ENCODE measurements around the gene FMNL2. TPM values are rescaled to one million over a fixed set of nuclear protein-coding genes. Genes with fewer than 3 reads are reported as not detected.

The FMNL2 gene
- total RNA-seq, 1 experiment from 2014 or later, result 29.0 TPM

GRCh38 chr2:152600051-152600657 is 265.2 kb downstream of the FMNL2 start:
- intact Hi-C loops (cut with micrococcal nuclease; ENCODE audit: unreplicated experiment), result no loop called here

GRCh38 chr2:152600697-152601096 is 265.7 kb downstream of the FMNL2 start:
- no TSS peak for BruUV-seq (replicated peaks)
- DNase-seq, result peak in 1 of 2 experiments; percentile 32
- Histone ChIP-seq H3K9me3 (ENCODE audit: insufficient read depth, low read depth) (no peaks in the 10 kb centered on the region), H3K27ac (no peak overlapping the region), H3K4me2 (no peak overlapping the region), H3F3A (ENCODE audit: insufficient read depth, low read depth) (no peaks in the 10 kb centered on the region), H3K36me3 (ENCODE audit: low read depth) (no peaks in the 10 kb centered on the region), H4K20me1 (ENCODE audit: insufficient read depth) (no peaks in the 10 kb centered on the region), H3K79me2 (ENCODE audit: low read depth) (no peaks in the 10 kb centered on the region), H3K4me1 (replicated peaks; ENCODE audit: insufficient read depth) (no peaks in the 10 kb centered on the region), H3K4me3 (no peak overlapping the region), H2AFZ (no peak overlapping the region), H3K27me3 (ENCODE audit: insufficient read depth, low read depth) (no peaks in the 10 kb centered on the region), H3K9me2 (ENCODE audit: insufficient read depth) (no peaks in the 10 kb centered on the region)
- intact Hi-C loops (cut with micrococcal nuclease; ENCODE audit: unreplicated experiment), result no loop called here
- TF ChIP-seq EZH2 (IDR thresholded peaks at IDR 0.05; ENCODE audit: low read depth) (no peak), CTCF (conservative IDR thresholded peaks at IDR 0.05) (no peak)
- ChIA-PET POLR2A (ENCODE audit: unreplicated experiment) (interaction anchor here (0.7 kb wide), 2 partner anchors 236 to 269 kb away, joined by 12 read pairs; no protein-coding TSS in a partner anchor), CTCF (no interaction called here)

More at GRCh38 chr2:152600051-152600657, 265.2 kb downstream of the FMNL2 start:
- no peaks in the 10 kb centered on the region for H3K36me3 ChIP-seq (ENCODE audit: low read depth)
- no peaks in the 10 kb centered on the region for H3F3A ChIP-seq (ENCODE audit: insufficient read depth, low read depth)
- no peak overlapping the region for H3K27ac ChIP-seq
- H3K4me1 ChIP-seq (replicated peaks; ENCODE audit: insufficient read depth), result no peaks in the 10 kb centered on the region
- H3K9me2 ChIP-seq (ENCODE audit: insufficient read depth), result no peaks in the 10 kb centered on the region
- no peaks in the 10 kb centered on the region for H4K20me1 ChIP-seq (ENCODE audit: insufficient read depth)
- H3K79me2 ChIP-seq (ENCODE audit: low read depth), result no peaks in the 10 kb centered on the region
- no peak overlapping the region for H3K4me2 ChIP-seq
- H3K9me3 ChIP-seq (ENCODE audit: insufficient read depth, low read depth), result no peaks in the 10 kb centered on the region
- H3K27me3 ChIP-seq (ENCODE audit: insufficient read depth, low read depth), result no peaks in the 10 kb centered on the region
- POLR2A ChIA-PET (ENCODE audit: unreplicated experiment), result no interaction called here
- CTCF ChIA-PET, result no interaction called here
- DNase-seq, result no peak
- H2AFZ ChIP-seq, result no peak overlapping the region
- no TSS peak for BruUV-seq (replicated peaks)
- no peak for TF ChIP-seq CTCF (conservative IDR thresholded peaks at IDR 0.05)
- TF ChIP-seq EZH2 (IDR thresholded peaks at IDR 0.05; ENCODE audit: low read depth), result no peak
- H3K4me3 ChIP-seq, result no peak overlapping the region

- no peaks in the 10 kb centered on the region for H3K4me1 ChIP-seq (replicated peaks; ENCODE audit: insufficient read depth)
- H3K36me3 ChIP-seq (ENCODE audit: low read depth), result no peaks in the 10 kb centered on the region; the same call in 1 of the 2 replicates
- H3K27me3 ChIP-seq (ENCODE audit: insufficient read depth, low read depth), result no peaks in the 10 kb centered on the region
- no peak overlapping the region for H3K4me2 ChIP-seq
- H3K4me3 ChIP-seq, result no peak overlapping the region
- TF ChIP-seq EZH2 (IDR thresholded peaks at IDR 0.05; ENCODE audit: low read depth) (no peak), CTCF (conservative IDR thresholded peaks at IDR 0.05) (no peak)
- no peak overlapping the region for H3K27ac ChIP-seq
- H3K79me2 ChIP-seq (ENCODE audit: low read depth), result no peaks in the 10 kb centered on the region
- no peaks in the 10 kb centered on the region for H3F3A ChIP-seq (ENCODE audit: insufficient read depth, low read depth)
- H3K9me3 ChIP-seq (ENCODE audit: insufficient read depth, low read depth), result no peaks in the 10 kb centered on the region
- H3K9me2 ChIP-seq (ENCODE audit: insufficient read depth), result no peaks in the 10 kb centered on the region
- POLR2A ChIA-PET (ENCODE audit: unreplicated experiment), result no interaction called here
- CTCF ChIA-PET, result no interaction called here
- DNase-seq, result no peak
- intact Hi-C loops (cut with micrococcal nuclease; ENCODE audit: unreplicated experiment), result no loop called here
- no peak overlapping the region for H2AFZ ChIP-seq
- BruUV-seq (replicated peaks), result no TSS peak
- no peaks in the 10 kb centered on the region for H4K20me1 ChIP-seq (ENCODE audit: insufficient read depth)
Measured at GRCh38 chr2:152602750-152603149, 267.8 kb downstream of the FMNL2 start.

Measured in PC-9 (cell line).